Testis (tissue), 2 donors: ENCODE results near the gene CCBE1.

Experiments
- POLR2A ChIP-seq: fragments of 450-650 bp; IDR thresholded peaks from one replicate; pipeline ENCODE4 v1.6.1; 2017; ENCODE audit warnings: antibody characterized with exemption, mild to moderate bottlenecking, moderate library complexity
- TF ChIP-seq, protein P1 (sequence below), 3 experiments: fragments of 450-650 bp in 2 of 3; fragments of 200-600 bp in 1 of 3; sonication (generic) in 1 of 3; IDR thresholded peaks; one replicate each; pipeline ENCODE4 v1.5.1; 2016 to 2019; ENCODE audit warnings: antibody characterized with exemption in 3 of 3, mild to moderate bottlenecking in 2 of 3, moderate library complexity in 1 of 3

DNA sequence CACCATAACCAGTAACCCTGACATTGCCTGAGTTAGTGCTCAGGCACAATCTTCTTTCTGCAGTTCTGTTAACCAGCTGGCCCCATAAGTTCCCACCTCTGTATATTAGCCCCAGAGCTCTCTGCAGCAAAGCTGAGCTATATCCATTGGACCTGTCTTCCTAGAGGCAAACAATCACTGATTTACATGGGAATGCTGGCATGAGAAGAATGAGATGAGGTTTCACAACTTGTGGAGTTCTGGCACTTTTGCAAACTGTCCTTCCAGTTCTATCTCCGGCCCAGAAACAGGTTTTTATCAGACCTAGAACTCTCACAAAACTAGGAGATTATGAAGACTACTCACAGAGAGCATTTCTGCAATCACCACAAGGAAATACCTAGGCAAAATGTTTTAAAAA is 7.9 kb upstream of the CCBE1 start:
- TF ChIP-seq POLR2A, result no peak
- TF ChIP-seq, protein P1, sequence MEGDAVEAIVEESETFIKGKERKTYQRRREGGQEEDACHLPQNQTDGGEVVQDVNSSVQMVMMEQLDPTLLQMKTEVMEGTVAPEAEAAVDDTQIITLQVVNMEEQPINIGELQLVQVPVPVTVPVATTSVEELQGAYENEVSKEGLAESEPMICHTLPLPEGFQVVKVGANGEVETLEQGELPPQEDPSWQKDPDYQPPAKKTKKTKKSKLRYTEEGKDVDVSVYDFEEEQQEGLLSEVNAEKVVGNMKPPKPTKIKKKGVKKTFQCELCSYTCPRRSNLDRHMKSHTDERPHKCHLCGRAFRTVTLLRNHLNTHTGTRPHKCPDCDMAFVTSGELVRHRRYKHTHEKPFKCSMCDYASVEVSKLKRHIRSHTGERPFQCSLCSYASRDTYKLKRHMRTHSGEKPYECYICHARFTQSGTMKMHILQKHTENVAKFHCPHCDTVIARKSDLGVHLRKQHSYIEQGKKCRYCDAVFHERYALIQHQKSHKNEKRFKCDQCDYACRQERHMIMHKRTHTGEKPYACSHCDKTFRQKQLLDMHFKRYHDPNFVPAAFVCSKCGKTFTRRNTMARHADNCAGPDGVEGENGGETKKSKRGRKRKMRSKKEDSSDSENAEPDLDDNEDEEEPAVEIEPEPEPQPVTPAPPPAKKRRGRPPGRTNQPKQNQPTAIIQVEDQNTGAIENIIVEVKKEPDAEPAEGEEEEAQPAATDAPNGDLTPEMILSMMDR (IDR thresholded peaks at IDR 0.05), result no peak
